ENCODE data around the gene AKR1C8. TPM values are rescaled to one million over a fixed set of nuclear protein-coding genes. Genes with fewer than 3 reads are reported as not detected.

AKR1C8 gene
- polyA plus RNA-seq, 1 of the 3 experiments (the other 2 are of a cell fraction), result not detected

DNA sequence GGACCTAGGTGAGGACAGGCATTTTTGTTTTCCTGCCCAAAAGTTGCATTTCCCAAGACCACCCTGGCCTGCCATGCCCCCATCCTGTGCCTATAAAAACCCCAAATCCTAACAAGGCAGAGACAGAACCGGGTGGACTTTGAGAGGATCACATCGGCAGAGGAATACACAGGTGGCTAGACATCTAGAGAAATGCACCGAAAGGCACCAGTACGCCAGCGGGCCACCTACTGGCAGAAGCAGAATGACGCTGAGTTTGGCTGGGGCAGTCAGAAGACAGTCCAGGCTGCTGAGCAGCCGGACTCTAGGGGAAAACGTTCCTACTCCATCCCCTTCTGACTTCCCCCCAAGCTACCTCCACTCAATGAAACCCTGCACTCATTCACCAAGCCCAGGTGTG is 14.4 kb upstream of the AKR1C8 start:
- no peak overlapping the region for H3K4me2 ChIP-seq
- no peak for TF ChIP-seq SMC3 (IDR thresholded peaks at IDR 0.05; ENCODE audit: low read depth, low read length)
- no peak for TF ChIP-seq POLR2AphosphoS5 (IDR thresholded peaks at IDR 0.05; ENCODE audit: low read depth, low read length)
- TF ChIP-seq, protein P1, sequence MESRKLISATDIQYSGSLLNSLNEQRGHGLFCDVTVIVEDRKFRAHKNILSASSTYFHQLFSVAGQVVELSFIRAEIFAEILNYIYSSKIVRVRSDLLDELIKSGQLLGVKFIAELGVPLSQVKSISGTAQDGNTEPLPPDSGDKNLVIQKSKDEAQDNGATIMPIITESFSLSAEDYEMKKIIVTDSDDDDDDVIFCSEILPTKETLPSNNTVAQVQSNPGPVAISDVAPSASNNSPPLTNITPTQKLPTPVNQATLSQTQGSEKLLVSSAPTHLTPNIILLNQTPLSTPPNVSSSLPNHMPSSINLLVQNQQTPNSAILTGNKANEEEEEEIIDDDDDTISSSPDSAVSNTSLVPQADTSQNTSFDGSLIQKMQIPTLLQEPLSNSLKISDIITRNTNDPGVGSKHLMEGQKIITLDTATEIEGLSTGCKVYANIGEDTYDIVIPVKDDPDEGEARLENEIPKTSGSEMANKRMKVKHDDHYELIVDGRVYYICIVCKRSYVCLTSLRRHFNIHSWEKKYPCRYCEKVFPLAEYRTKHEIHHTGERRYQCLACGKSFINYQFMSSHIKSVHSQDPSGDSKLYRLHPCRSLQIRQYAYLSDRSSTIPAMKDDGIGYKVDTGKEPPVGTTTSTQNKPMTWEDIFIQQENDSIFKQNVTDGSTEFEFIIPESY (IDR thresholded peaks at IDR 0.05; ENCODE audit: borderline replicate concordance, low read depth), result no peak
- TF ChIP-seq, protein P2, sequence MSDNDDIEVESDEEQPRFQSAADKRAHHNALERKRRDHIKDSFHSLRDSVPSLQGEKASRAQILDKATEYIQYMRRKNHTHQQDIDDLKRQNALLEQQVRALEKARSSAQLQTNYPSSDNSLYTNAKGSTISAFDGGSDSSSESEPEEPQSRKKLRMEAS (IDR thresholded peaks at IDR 0.05; ENCODE audit: low read depth), result no peak
- H4K20me1 ChIP-seq (ENCODE audit: insufficient read depth), result no peaks in the 10 kb centered on the region
- H3K4me1 ChIP-seq (ENCODE audit: control insufficient read depth in 1 of 2, insufficient read depth in 2 of 2, low read depth in 1 of 2, low read length in 1 of 2), result no peaks in the 10 kb centered on the region
- CTCF ChIA-PET, result no interaction called here
- no peaks in the 10 kb centered on the region for H3K9me2 ChIP-seq
- H3K9me3 ChIP-seq, result no peaks in the 10 kb centered on the region
- no peak overlapping the region for H3K4me3 ChIP-seq (ENCODE audit: low read depth in 2 of 2, low read length in 1 of 2)
- no peak overlapping the region for H2AFZ ChIP-seq (ENCODE audit: low read depth)
- H3K79me2 ChIP-seq (ENCODE audit: insufficient read depth), result no peaks in the 10 kb centered on the region
- H3F3A ChIP-seq (replicated peaks; ENCODE audit: insufficient read depth), result no peaks in the 10 kb centered on the region
- WGBS (ENCODE audit: low lambda C conversion rate), result 34% methylated on average over 8 of the region's 8 CpGs
- no peaks in the 10 kb centered on the region for H3K36me3 ChIP-seq (replicated peaks in 1 of 2; ENCODE audit: control insufficient read depth in 1 of 2, insufficient read depth in 2 of 2, low read length in 1 of 2)
- DNase-seq, result no peak
- H3K9ac ChIP-seq, result no peak overlapping the region
- H3K27me3 ChIP-seq (ENCODE audit: insufficient read depth), result no peaks in the 10 kb centered on the region
- H3K27ac ChIP-seq (ENCODE audit: low read depth in 2 of 2, low read length in 1 of 2), result no peak overlapping the region
- POLR2A ChIA-PET, result no interaction called here

DNA sequence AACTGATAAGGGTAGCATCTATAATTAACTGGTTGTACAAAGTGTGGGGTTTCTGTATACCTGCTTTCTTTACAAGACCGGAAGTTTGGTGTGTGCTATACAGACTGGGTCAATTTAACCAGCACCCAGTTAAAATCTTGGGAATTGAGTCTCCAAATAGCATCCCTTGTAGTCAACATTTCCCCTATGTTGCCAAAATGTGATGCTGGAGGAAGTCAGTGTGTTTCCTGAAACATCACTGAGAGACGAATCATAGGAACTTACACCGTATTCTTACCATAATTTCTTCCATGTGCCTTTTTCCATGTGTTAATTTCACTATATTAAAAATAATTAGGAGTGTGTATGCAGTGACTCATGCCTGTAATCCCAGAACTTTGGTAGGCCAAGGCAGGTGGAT is 13.4 kb upstream of the AKR1C8 start:
- Histone ChIP-seq H3K4me1 (ENCODE audit: control insufficient read depth in 1 of 2, insufficient read depth in 2 of 2, low read depth in 1 of 2, low read length in 1 of 2) (no peaks in the 10 kb centered on the region), H3K4me2 (no peak overlapping the region), H3K9me3 (no peaks in the 10 kb centered on the region), H3K9ac (no peak overlapping the region), H3K36me3 (replicated peaks in 1 of 2; ENCODE audit: control insufficient read depth in 1 of 2, insufficient read depth in 2 of 2, low read length in 1 of 2) (no peaks in the 10 kb centered on the region), H3K9me2 (no peaks in the 10 kb centered on the region), H4K20me1 (ENCODE audit: insufficient read depth) (no peaks in the 10 kb centered on the region), H3F3A (replicated peaks; ENCODE audit: insufficient read depth) (no peaks in the 10 kb centered on the region), H3K4me3 (ENCODE audit: low read depth in 2 of 2, low read length in 1 of 2) (no peak overlapping the region), H3K27ac (ENCODE audit: low read depth in 2 of 2, low read length in 1 of 2) (no peak overlapping the region), H3K27me3 (ENCODE audit: insufficient read depth) (no peaks in the 10 kb centered on the region), H2AFZ (ENCODE audit: low read depth) (no peak overlapping the region), H3K79me2 (ENCODE audit: insufficient read depth) (no peaks in the 10 kb centered on the region)
- ChIA-PET CTCF (interaction anchor here (1.4 kb wide), 1 partner anchor 349 kb away, joined by 5 read pairs; no protein-coding TSS in a partner anchor), POLR2A (no interaction called here)
- 37% methylated on average over 3 of the region's 3 CpGs for WGBS (ENCODE audit: low lambda C conversion rate)
- TF ChIP-seq, protein P1 (IDR thresholded peaks at IDR 0.05; ENCODE audit: borderline replicate concordance, low read depth), result no peak
- TF ChIP-seq NFIC (IDR thresholded peaks at IDR 0.05; ENCODE audit: borderline replicate concordance) (no peak), SMC3 (IDR thresholded peaks at IDR 0.05; ENCODE audit: low read depth, low read length) (no peak), FOXJ3 (CRISPR knock-in tag; IDR thresholded peaks at IDR 0.05) (no peak), MEF2A (IDR thresholded peaks at IDR 0.05; ENCODE audit: borderline replicate concordance, low read depth) (no peak)
- TF ChIP-seq, protein P3, sequence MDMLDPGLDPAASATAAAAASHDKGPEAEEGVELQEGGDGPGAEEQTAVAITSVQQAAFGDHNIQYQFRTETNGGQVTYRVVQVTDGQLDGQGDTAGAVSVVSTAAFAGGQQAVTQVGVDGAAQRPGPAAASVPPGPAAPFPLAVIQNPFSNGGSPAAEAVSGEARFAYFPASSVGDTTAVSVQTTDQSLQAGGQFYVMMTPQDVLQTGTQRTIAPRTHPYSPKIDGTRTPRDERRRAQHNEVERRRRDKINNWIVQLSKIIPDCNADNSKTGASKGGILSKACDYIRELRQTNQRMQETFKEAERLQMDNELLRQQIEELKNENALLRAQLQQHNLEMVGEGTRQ (IDR thresholded peaks at IDR 0.05; ENCODE audit: borderline replicate concordance, low read depth, low read length), result no peak
- DNase-seq, result no peak
